ENCODE data around the gene PTPRCAP. TPM values are rescaled to one million over a fixed set of nuclear protein-coding genes. Genes with fewer than 3 reads are reported as not detected.

PTPRCAP gene
- total RNA-seq, 4 donors from 2014 or later: 3.5 to 6.4 (median 4.2) TPM

- Histone ChIP-seq H3K9me3 (no peaks in the 10 kb centered on the region), H3K27me3 (peaks cover 77% of the 10 kb centered on the region), H3K4me1 (peaks cover 0 to 26% (median 0%) of the 10 kb centered on the region in 3 donors), H3K27ac (no peak overlapping the region), H3K4me3 (no peak overlapping the region), H3K36me3 (no peaks in the 10 kb centered on the region)
- TF ChIP-seq POLR2A (IDR thresholded peaks at IDR 0.05) (no peak), POLR2AphosphoS5 (IDR thresholded peaks at IDR 0.05) (no peak), EP300 (IDR thresholded peaks at IDR 0.05) (no peak)
- TF ChIP-seq, protein P1, sequence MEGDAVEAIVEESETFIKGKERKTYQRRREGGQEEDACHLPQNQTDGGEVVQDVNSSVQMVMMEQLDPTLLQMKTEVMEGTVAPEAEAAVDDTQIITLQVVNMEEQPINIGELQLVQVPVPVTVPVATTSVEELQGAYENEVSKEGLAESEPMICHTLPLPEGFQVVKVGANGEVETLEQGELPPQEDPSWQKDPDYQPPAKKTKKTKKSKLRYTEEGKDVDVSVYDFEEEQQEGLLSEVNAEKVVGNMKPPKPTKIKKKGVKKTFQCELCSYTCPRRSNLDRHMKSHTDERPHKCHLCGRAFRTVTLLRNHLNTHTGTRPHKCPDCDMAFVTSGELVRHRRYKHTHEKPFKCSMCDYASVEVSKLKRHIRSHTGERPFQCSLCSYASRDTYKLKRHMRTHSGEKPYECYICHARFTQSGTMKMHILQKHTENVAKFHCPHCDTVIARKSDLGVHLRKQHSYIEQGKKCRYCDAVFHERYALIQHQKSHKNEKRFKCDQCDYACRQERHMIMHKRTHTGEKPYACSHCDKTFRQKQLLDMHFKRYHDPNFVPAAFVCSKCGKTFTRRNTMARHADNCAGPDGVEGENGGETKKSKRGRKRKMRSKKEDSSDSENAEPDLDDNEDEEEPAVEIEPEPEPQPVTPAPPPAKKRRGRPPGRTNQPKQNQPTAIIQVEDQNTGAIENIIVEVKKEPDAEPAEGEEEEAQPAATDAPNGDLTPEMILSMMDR (IDR thresholded peaks at IDR 0.05): no peak
- no CpG with 5 or more reads among the region's 15 CpGs for WGBS, 2 donors (ENCODE audit: low coverage in 1 of 2)
- no peak for ATAC-seq
These were observed 27.1 kb downstream of the PTPRCAP start for GRCh38 chr11:67410369-67410831.

GRCh38 chr11:67409781-67410368 is 27.6 kb downstream of the PTPRCAP start:
- no peak for TF ChIP-seq POLR2AphosphoS5 (IDR thresholded peaks at IDR 0.05)
- no peak for TF ChIP-seq POLR2A (IDR thresholded peaks at IDR 0.05)
- TF ChIP-seq, protein P1 (IDR thresholded peaks at IDR 0.05): no peak
- TF ChIP-seq EP300 (IDR thresholded peaks at IDR 0.05): no peak
- H3K27ac ChIP-seq: no peak overlapping the region
- H3K36me3 ChIP-seq: no peaks in the 10 kb centered on the region
- no peak for ATAC-seq
- peaks cover 0 to 21% (median 0%) of the 10 kb centered on the region in 3 donors for H3K4me1 ChIP-seq
- peaks cover 83% of the 10 kb centered on the region for H3K27me3 ChIP-seq
- H3K4me3 ChIP-seq: no peak overlapping the region
- WGBS, 2 donors (ENCODE audit: low coverage in 1 of 2): no CpG with 5 or more reads among the region's 13 CpGs
- H3K9me3 ChIP-seq: no peaks in the 10 kb centered on the region

DNA sequence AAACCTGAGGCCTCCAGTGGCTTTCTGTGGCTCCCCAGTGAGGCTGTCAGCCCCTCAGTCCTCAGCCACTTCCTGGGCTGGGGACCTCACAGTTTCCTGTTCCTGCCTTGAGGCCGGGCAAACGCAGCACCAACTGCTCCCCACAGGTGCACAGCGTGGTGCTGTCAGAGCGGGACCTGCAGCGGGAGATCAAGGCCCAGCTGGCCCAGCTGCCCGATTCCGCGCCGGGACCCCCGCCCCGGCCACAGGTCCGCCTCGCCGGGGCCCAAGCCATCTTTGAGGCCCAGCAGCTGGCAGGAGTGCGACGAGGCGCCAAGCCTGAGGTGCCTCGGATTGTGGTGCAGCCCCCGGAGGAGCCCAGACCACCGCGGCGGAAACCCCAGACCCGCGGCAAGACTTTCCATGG is 28.2 kb downstream of the PTPRCAP start:
- H3K27ac ChIP-seq: no peak overlapping the region
- H3K27me3 ChIP-seq: peaks cover 89% of the 10 kb centered on the region
- peaks cover 0 to 18% (median 0%) of the 10 kb centered on the region in 3 donors for H3K4me1 ChIP-seq
- H3K9me3 ChIP-seq: no peaks in the 10 kb centered on the region
- no peak for ATAC-seq
- WGBS, 2 donors (ENCODE audit: low coverage in 1 of 2): no CpG with 5 or more reads among the region's 24 CpGs
- no peaks in the 10 kb centered on the region for H3K36me3 ChIP-seq
- TF ChIP-seq POLR2AphosphoS5 (IDR thresholded peaks at IDR 0.05): no peak
- TF ChIP-seq POLR2A (IDR thresholded peaks at IDR 0.05): no peak
- no peak for TF ChIP-seq EP300 (IDR thresholded peaks at IDR 0.05)
- TF ChIP-seq, protein P1 (IDR thresholded peaks at IDR 0.05): no peak
- no peak overlapping the region for H3K4me3 ChIP-seq

- Histone ChIP-seq H3K36me3 (no peaks in the 10 kb centered on the region), H3K4me3 (no peak overlapping the region), H3K4me1 (peaks cover 0 to 22% (median 0%) of the 10 kb centered on the region in 3 donors), H3K27ac (no peak overlapping the region), H3K27me3 (peaks cover 95% of the 10 kb centered on the region), H3K9me3 (no peaks in the 10 kb centered on the region)
- TF ChIP-seq POLR2AphosphoS5 (IDR thresholded peaks at IDR 0.05): no peak
- TF ChIP-seq EP300 (IDR thresholded peaks at IDR 0.05): no peak
- TF ChIP-seq, protein P1 (IDR thresholded peaks at IDR 0.05): no peak
- no peak for TF ChIP-seq POLR2A (IDR thresholded peaks at IDR 0.05)
- WGBS, 2 donors (ENCODE audit: low coverage in 1 of 2): 20% methylated on average over 1 of the region's 18 CpGs; no CpG with 5 or more reads in 1 of the 2 donors
- no peak for ATAC-seq
These were observed 28.9 kb downstream of the PTPRCAP start for GRCh38 chr11:67408437-67409200.
